Tibial nerve (tissue), 3 donors: ENCODE data around the gene ATP8A2.

Experiments used
- POLR2A ChIP-seq, 2 donors: fragments of 450-650 bp; IDR thresholded peaks; one replicate each; pipeline ENCODE4 v1.6.1; 2017; ENCODE audit warnings: antibody characterized with exemption in 2 of 2, mild to moderate bottlenecking in 2 of 2, moderate library complexity in 2 of 2
- TF ChIP-seq, protein P1 (sequence below), 5 experiments: fragments of 200-600 bp in 3 of 5; fragments of 450-650 bp in 2 of 5; sonication (generic) in 3 of 5; IDR thresholded peaks; one replicate each; pipeline ENCODE4 v1.5.1; 2016 to 2019; ENCODE audit warnings: antibody characterized with exemption in 5 of 5, mild to moderate bottlenecking in 3 of 5, moderate library complexity in 2 of 5

DNA sequence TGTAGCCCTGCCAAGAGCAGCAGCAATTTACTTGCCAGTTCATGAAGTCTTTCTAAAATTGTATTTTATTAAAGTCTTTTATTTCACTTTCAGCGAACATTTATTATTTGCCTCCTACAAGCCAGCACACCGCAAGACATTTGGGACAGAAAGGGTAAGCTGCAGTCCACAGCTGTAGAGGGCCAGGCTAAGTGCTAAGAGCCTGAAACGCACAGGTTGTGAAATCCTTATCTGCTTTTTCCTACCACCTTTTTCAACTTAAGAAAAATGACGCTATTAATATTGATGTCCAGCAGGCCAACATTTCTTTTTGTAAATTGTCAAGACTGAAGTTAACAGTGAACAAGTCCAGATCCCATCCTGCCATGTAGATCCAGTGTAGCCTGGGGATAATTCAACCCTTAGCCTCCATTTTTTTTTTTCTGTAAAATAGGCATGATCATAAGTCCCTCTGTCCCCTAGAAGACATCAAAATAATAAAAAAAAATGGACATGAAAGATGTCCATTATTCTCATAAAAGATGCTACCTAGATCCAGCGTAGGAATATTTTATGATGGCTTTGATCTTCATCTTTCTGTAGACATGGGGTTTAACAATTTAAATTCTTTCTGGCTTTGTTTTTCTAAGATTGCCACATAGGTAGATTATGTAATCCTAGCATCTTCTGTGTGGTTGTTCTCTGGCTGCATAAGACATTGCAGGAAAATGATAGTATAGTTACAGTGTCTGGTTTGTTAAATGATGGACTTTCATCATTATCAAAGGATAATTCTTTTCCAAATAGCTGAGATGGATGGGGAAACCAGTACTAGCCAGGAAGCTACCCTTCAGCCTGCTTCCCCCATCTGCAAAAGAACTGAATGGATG is 551.7 kb downstream of the ATP8A2 start:
- TF ChIP-seq, protein P1, sequence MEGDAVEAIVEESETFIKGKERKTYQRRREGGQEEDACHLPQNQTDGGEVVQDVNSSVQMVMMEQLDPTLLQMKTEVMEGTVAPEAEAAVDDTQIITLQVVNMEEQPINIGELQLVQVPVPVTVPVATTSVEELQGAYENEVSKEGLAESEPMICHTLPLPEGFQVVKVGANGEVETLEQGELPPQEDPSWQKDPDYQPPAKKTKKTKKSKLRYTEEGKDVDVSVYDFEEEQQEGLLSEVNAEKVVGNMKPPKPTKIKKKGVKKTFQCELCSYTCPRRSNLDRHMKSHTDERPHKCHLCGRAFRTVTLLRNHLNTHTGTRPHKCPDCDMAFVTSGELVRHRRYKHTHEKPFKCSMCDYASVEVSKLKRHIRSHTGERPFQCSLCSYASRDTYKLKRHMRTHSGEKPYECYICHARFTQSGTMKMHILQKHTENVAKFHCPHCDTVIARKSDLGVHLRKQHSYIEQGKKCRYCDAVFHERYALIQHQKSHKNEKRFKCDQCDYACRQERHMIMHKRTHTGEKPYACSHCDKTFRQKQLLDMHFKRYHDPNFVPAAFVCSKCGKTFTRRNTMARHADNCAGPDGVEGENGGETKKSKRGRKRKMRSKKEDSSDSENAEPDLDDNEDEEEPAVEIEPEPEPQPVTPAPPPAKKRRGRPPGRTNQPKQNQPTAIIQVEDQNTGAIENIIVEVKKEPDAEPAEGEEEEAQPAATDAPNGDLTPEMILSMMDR (IDR thresholded peaks at IDR 0.05) = no peak
- TF ChIP-seq POLR2A (IDR thresholded peaks at IDR 0.05) = no peak
